IMR-90 (cell line): ENCODE results near the gene TMTC2. TPM values are rescaled to one million over a fixed set of nuclear protein-coding genes. Genes with fewer than 3 reads are reported as not detected.

ENCODE experiments used
- ATAC-seq: fragments of 200-7000 bp; cut with Tn5 transposase; 2 replicates; pipeline ENCODE4 v1.9.1; 2020; ENCODE audit warnings: low read depth, mild to moderate bottlenecking, moderate library complexity
- BruUV-seq: library from RNA; stranded (reverse); fragments of 400-500 nt; replicated peaks from 2 replicates; lab custom pipeline; 2021; lab: Mats Ljungman, UMichigan
- CTCF ChIA-PET: fragments of 300-600 bp; formaldehyde crosslinking; extraction: SDS; loops from one replicate; lab custom pipeline; 2021; ENCODE audit warnings: antibody characterized with exemption; lab: Yijun Ruan, JAX
- POLR2A ChIA-PET: fragments of 300-600 bp; sonication (Branson Sonifier 250); formaldehyde crosslinking; loops from one replicate; lab custom pipeline; 2022; ENCODE audit warnings: antibody characterized with exemption; ENCODE audit not compliant: unreplicated experiment; lab: Charles Lee
- DNase-seq: peaks from one replicate; pipeline ENCODE4 v3.0.0; 2013
- H2AFZ ChIP-seq: replicated peaks from 2 replicates; pipeline ENCODE3; 2013; ENCODE audit warnings: low read length, mild to moderate bottlenecking; ENCODE audit not compliant: poor library complexity
- H2AK5ac ChIP-seq: 2 replicates; pipeline ENCODE4 v1.6.1; 2013; ENCODE audit warnings: low read depth, low read length, inconsistent platforms
- H2AK9ac ChIP-seq: replicated peaks from 2 replicates; pipeline ENCODE3; 2013; ENCODE audit warnings: mild to moderate bottlenecking, low read depth, low read length, moderate library complexity; ENCODE audit not compliant: poor library complexity
- H2BK120ac ChIP-seq: 2 replicates; pipeline ENCODE4 v1.6.1; 2013; ENCODE audit warnings: low read depth, low read length, inconsistent platforms
- H2BK15ac ChIP-seq: 3 replicates; pipeline ENCODE4 v1.6.1; 2013; ENCODE audit warnings: low read depth, low read length, inconsistent platforms
- H2BK20ac ChIP-seq: 2 replicates; pipeline ENCODE4 v1.6.1; 2013; ENCODE audit warnings: low read depth, mild to moderate bottlenecking, inconsistent platforms, low read length, moderate library complexity
- H2BK5ac ChIP-seq: 2 replicates; pipeline ENCODE4 v1.6.1; 2013; ENCODE audit warnings: mild to moderate bottlenecking, low read depth, low read length, inconsistent platforms; ENCODE audit not compliant: poor library complexity, severe bottlenecking
- H3K14ac ChIP-seq: replicated peaks from 2 replicates; pipeline ENCODE4 v1.6.1; 2013; ENCODE audit warnings: low read depth, low read length, inconsistent platforms
- H3K18ac ChIP-seq: 2 replicates; pipeline ENCODE4 v1.6.1; 2013; ENCODE audit warnings: low read depth, low read length, control low read depth
- H3K23ac ChIP-seq: 2 replicates; pipeline ENCODE4 v1.6.1; 2013; ENCODE audit warnings: low read depth, low read length, inconsistent platforms
- H3K27ac ChIP-seq: 2 replicates; pipeline ENCODE4 v1.5.1; 2013; ENCODE audit warnings: mild to moderate bottlenecking, control low read depth, low read length; ENCODE audit not compliant: insufficient read depth
- H3K27me3 ChIP-seq: 2 replicates; pipeline ENCODE4 v1.6.1; 2013; ENCODE audit warnings: low read length; ENCODE audit not compliant: control insufficient read depth, insufficient read depth
- H3K36me3 ChIP-seq: 2 replicates; pipeline ENCODE4 v1.6.1; 2013; ENCODE audit warnings: low read length, mixed read lengths; ENCODE audit not compliant: control insufficient read depth, insufficient read depth
- H3K4ac ChIP-seq: 2 replicates; pipeline ENCODE4 v1.6.1; 2013; ENCODE audit warnings: low read depth, low read length, inconsistent platforms
- H3K4me1 ChIP-seq: 2 replicates; pipeline ENCODE4 v1.6.1; 2013; ENCODE audit warnings: low read length, mixed read lengths; ENCODE audit not compliant: control insufficient read depth, insufficient read depth
- H3K4me2 ChIP-seq: 2 replicates; pipeline ENCODE4 v1.6.1; 2013; ENCODE audit warnings: low read depth, mild to moderate bottlenecking, control low read depth, low read length, moderate library complexity
- H3K4me3 ChIP-seq: 2 replicates; pipeline ENCODE4 v1.5.1; 2013; ENCODE audit warnings: low read depth, mild to moderate bottlenecking, control low read depth, low read length, moderate library complexity; ENCODE audit not compliant: insufficient read depth
- H3K56ac ChIP-seq: 2 replicates; pipeline ENCODE4 v1.6.1; 2013; ENCODE audit warnings: low read length, inconsistent platforms; ENCODE audit not compliant: insufficient read depth; ENCODE audit errors: extremely low read depth
- H3K79me1 ChIP-seq, 2 experiments: 2 replicates each; pipeline ENCODE4 v1.6.1; 2013; ENCODE audit warnings: low read length in 2 of 2, inconsistent platforms in 1 of 2, low read depth in 1 of 2
- H3K9ac ChIP-seq: 2 replicates; pipeline ENCODE4 v1.6.1; 2013; ENCODE audit warnings: low read depth, low read length, control low read depth
- H3K9me1 ChIP-seq: 2 replicates; pipeline ENCODE4 v1.6.1; 2013; ENCODE audit warnings: low read length, inconsistent platforms; ENCODE audit not compliant: insufficient read depth
- H3K9me3 ChIP-seq: 2 replicates; pipeline ENCODE4 v1.6.1; 2013; ENCODE audit warnings: low read length; ENCODE audit not compliant: control insufficient read depth, insufficient read depth
- H4K20me1 ChIP-seq: 2 replicates; pipeline ENCODE4 v1.6.1; 2013; ENCODE audit warnings: low read length, inconsistent platforms; ENCODE audit not compliant: insufficient read depth
- H4K5ac ChIP-seq: 2 replicates; pipeline ENCODE4 v1.6.1; 2013; ENCODE audit warnings: mild to moderate bottlenecking, low read depth, low read length, control low read depth
- H4K8ac ChIP-seq, 2 experiments: 2 replicates each; pipeline ENCODE4 v1.6.1; 2013; ENCODE audit warnings: low read depth in 2 of 2, low read length in 2 of 2, control low read depth in 1 of 2, inconsistent platforms in 1 of 2
- H4K91ac ChIP-seq: 2 replicates; pipeline ENCODE4 v1.6.1; 2013; ENCODE audit warnings: low read depth, low read length, inconsistent platforms; ENCODE audit not compliant: insufficient read depth
- BHLHE40 ChIP-seq: fragments of 150-350 bp; IDR thresholded peaks from 2 replicates; pipeline ENCODE4 v1.6.1; 2016; ENCODE audit warnings: mild to moderate bottlenecking, low read depth, low read length
- CHD1 ChIP-seq: IDR thresholded peaks from 2 replicates; pipeline ENCODE4 v1.6.1; 2012; ENCODE audit warnings: low read depth, low read length, improper control_type of control experiment
- WGBS, 2 experiments: methylation state at CpG; one replicate each; pipeline versions ENCODE4 v1.1.5 to v1.1.7; 2013; ENCODE audit warnings: missing lambda C conversion rate in 2 of 2; ENCODE audit not compliant: insufficient read length in 1 of 2; ENCODE audit errors: extremely low coverage in 2 of 2; 5-methylcytosine and 5-hydroxymethylcytosine counted together
- dilution Hi-C: fragments of 300-500 bp; cut with HindIII; formaldehyde crosslinking; loops from one replicate; pipeline ENCODE4 v1.14.3; 2018; ENCODE audit warnings: low sequenced_read_pairs; ENCODE audit not compliant: unreplicated experiment
- in situ Hi-C: fragments of 300-500 bp; cut with MboI; formaldehyde crosslinking; loops from 3 replicates; pipeline ENCODE4 v1.14.3; 2019; ENCODE audit warnings: low sequenced_read_pairs, inconsistent platforms, mixed read lengths
- intact Hi-C: fragments of 100-400 bp; cut with micrococcal nuclease; formaldehyde crosslinking; loops from 2 replicates; pipeline ENCODE4 v1.10.0; 2022
- polyA plus RNA-seq, 3 experiments: library from polyadenylated mRNA; depleted of rRNA; stranded (reverse); fragments of >200 nt; gene quantifications; 2 replicates each; pipeline ENCODE4 v1.2.3, GENCODE V29; 2012; ENCODE audit warnings: low replicate concordance in 1 of 3
- total RNA-seq: library from RNA; depleted of rRNA; stranded (reverse); fragments of >200 nt; gene quantifications from 2 replicates; pipeline ENCODE4 v1.2.3, GENCODE V29; 2012

Gene TMTC2
- total and polyA plus RNA-seq, 2 of the 4 experiments (the other 2 are of a cell fraction), result 0.56 to 1.4 TPM

DNA sequence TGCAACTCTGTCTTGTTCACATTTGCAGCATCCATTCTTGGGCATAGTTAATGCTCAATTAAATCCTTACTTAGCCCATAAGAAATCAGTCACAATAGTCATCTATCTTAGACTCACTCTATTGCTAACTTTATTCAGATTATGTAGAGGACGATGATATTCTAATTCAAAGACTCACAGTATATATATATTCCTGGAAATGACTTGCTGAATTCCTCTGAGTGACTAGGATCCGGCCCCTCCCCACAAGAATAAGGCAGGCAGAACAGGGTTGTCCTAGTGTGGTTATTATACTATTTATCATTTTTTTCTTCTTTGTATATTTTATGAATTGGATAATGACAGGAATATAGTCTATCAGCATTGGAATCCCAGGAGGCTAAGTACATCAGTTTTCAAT, 275.1 kb downstream of the TMTC2 start:
- no peak for ATAC-seq
- Histone ChIP-seq H2AK5ac (no peak overlapping the region), H2BK20ac (no peak overlapping the region), H3K4ac (no peak overlapping the region), H3K9me1 (no peaks in the 10 kb centered on the region), H4K8ac (no peak overlapping the region), H3K79me1 (no peaks in the 10 kb centered on the region), H4K5ac (no peak overlapping the region), H2BK5ac (no peak overlapping the region), H3K14ac (no peak overlapping the region), H3K4me2 (no peak overlapping the region), H2AFZ (no peak overlapping the region), H3K4me1 (no peaks in the 10 kb centered on the region), H3K18ac (no peak overlapping the region), H3K4me3 (no peak overlapping the region), H4K20me1 (no peaks in the 10 kb centered on the region), H3K27me3 (no peaks in the 10 kb centered on the region), H2BK120ac (no peak overlapping the region), H3K27ac (no peak overlapping the region), H3K9ac (no peak overlapping the region), H3K9me3 (no peaks in the 10 kb centered on the region), H2AK9ac (no peak overlapping the region), H3K36me3 (no peaks in the 10 kb centered on the region), H2BK15ac (no peak overlapping the region), H3K56ac (no peak overlapping the region), H3K23ac (no peak overlapping the region), H4K91ac (no peak overlapping the region)
- in situ Hi-C loops, result no loop called here
- intact Hi-C loops, result no loop called here
- CTCF ChIA-PET, result no interaction called here
- TF ChIP-seq CHD1 (no peak), BHLHE40 (no peak)
- WGBS, 2 experiments, result no CpG with 5 or more reads among the region's 2 CpGs
- DNase-seq, result no peak
- no TSS peak for BruUV-seq
- POLR2A ChIA-PET, result no interaction called here
- dilution Hi-C loops, result no loop called here
